Heart left ventricle (tissue), 16 donors: ENCODE measurements around the gene YY1AP1. TPM values are rescaled to one million over a fixed set of nuclear protein-coding genes. Genes with fewer than 3 reads are reported as not detected.

ENCODE experiments used
- ATAC-seq, 4 donors: fragments of 200-7000 bp; cut with Tn5 transposase; one replicate each; pipeline ENCODE4 v1.9.1; 2020 to 2022; ENCODE audit warnings: moderate library complexity in 4 of 4, mild to moderate bottlenecking in 3 of 4, moderate number of reproducible peaks in 1 of 4
- DNase-seq, 5 donors: peaks; one replicate each; pipeline ENCODE4 v3.0.0-alpha.2; 2020
- H3K27ac ChIP-seq, 12 donors: fragments of 200-600 bp; sonication (generic) in 4 of 12; one replicate each; pipeline versions ENCODE4 v1.5.0 to v1.8.0; 2016 to 2022; ENCODE audit warnings: mild to moderate bottlenecking in 2 of 12
- H3K27me3 ChIP-seq, 9 donors: fragments of 200-600 bp; sonication (generic) in 2 of 9; one replicate each; pipeline versions ENCODE4 v1.5.1 to v1.8.0; 2016 to 2022; ENCODE audit warnings: mild to moderate bottlenecking in 3 of 9
- H3K36me3 ChIP-seq, 9 donors: fragments of 200-600 bp; sonication (generic) in 2 of 9; one replicate each; pipeline versions ENCODE4 v1.5.0 to v1.8.0; 2018 to 2022; ENCODE audit warnings: mild to moderate bottlenecking in 2 of 9
- H3K4me1 ChIP-seq, 12 donors: fragments of 200-600 bp; sonication (generic) in 4 of 12; one replicate each; pipeline versions ENCODE4 v1.5.0 to v1.8.0; 2016 to 2022; ENCODE audit warnings: mild to moderate bottlenecking in 3 of 12
- H3K4me3 ChIP-seq, 12 donors: fragments of 200-600 bp; sonication (generic) in 4 of 12; one replicate each; pipeline versions ENCODE4 v1.5.0 to v1.8.0; 2017 to 2022; ENCODE audit warnings: mild to moderate bottlenecking in 9 of 12, moderate library complexity in 4 of 12
- H3K9me3 ChIP-seq, 12 donors: fragments of 200-600 bp; sonication (generic) in 4 of 12; one replicate each; pipeline versions ENCODE4 v1.5.0 to v1.8.0; 2016 to 2022; ENCODE audit warnings: mild to moderate bottlenecking in 1 of 12
- POLR2A ChIP-seq, 2 donors: fragments of 450-650 bp; IDR thresholded peaks; one replicate each; pipeline ENCODE4 v1.6.1; 2017; ENCODE audit warnings: antibody characterized with exemption in 2 of 2, mild to moderate bottlenecking in 2 of 2, moderate library complexity in 2 of 2
- WGBS, 4 donors: extraction: QIAGEN DNeasy Blood & Tissue Kit in 2 of 4; methylation state at CpG; one replicate each; pipeline versions ENCODE4 v1.1.5 to v1.1.7; 2013 to 2018; 5-methylcytosine and 5-hydroxymethylcytosine counted together
- intact Hi-C, 10 donors: fragments of 100-400 bp; cut with DNase I; formaldehyde crosslinking; loops; one replicate each; pipeline versions ENCODE4 v1.11.1 to v1.14.2; 2022
- polyA plus RNA-seq, 2 donors: library from polyadenylated mRNA; stranded (reverse); fragments of 200-250 nt; gene quantifications; one replicate each; pipeline ENCODE4 v1.2.3, GENCODE V29; 2013
- total RNA-seq, 9 donors: library from RNA; depleted of rRNA in 2 of 9; stranded (reverse); fragments of >200 nt in 2 of 9; fragmentation: NEBNext Ultra II Directional in 3 of 9; extraction: Animal tissue kit (Norgen Biotek cat#: 25700) in 3 of 9; gene quantifications; one replicate each; pipeline versions ENCODE4 v1.1.0 to v1.2.4, GENCODE V29; 2016 to 2023
- TF ChIP-seq, protein P1 (sequence below), 12 donors: fragments of 200-600 bp; sonication (generic) in 4 of 12; IDR thresholded peaks; one replicate each; pipeline versions ENCODE4 v1.5.0 to v1.8.0; 2018 to 2022; ENCODE audit warnings: antibody characterized with exemption in 12 of 12, mild to moderate bottlenecking in 5 of 12
- donor health status: ischemic (EF 13 %, LVEDD 7.1; RV severe dilation, severe dysfunction).
- donor health status: healthy with polysubstance abuse.
- donor health status: DM: no; HTN: yes; CAD: no.
- donor health status: DM: no; HTN: no; CAD: no.
- donor health status: ischemic (EF 25% LVEDD 6.9; RV normal size, moderate dysfunction).
- donor health status: ischemic (EF 25% LVEDD 5.7; RV mildly dilated, moderate dysfunction).
- donor health status: healthy.
- donor health status: DM: yes; HTN: yes; CAD: no.
- donor health status: ischemic (EF 35%, LVEDD 5.7; RV mildly dilated, moderate dysfunction).
- donor health status: nonischemic (EF 11% LVEDD 7.7; RV severe dilation, severe dysfunction).
- donor health status: DM: yes; HTN: yes; CAD: no.
- donor health status: PGD.
- donor health status: ischemic (EF 29% LVEDD 5.4; RV normal size, mild dysfunction).
- donor health status: nonischemic (EF 23%, LVEDD 6.1; RV moderate dilation, normal function).

Gene YY1AP1
- total and polyA plus RNA-seq, 11 donors = 23.9 to 124 (median 63.7) TPM

DNA sequence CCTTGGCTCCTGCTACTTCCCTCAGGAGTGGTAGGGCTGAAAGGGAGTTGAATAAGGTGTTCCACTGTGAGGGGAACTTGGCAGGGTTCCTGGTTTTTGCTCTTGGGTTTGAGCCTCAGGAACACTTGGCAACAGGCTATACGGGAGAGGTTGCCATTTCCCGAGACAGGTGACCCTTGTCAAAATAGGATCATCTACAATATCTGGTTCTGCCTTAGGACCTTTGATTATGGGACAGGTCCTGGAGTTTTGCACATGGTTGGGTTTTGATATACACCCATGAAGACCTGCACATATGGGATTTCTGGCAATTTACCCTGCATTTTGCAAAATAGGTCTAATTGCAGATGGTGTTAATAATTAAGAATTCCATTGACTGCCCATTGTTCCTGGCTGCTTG, 31.1 kb downstream of the YY1AP1 start:
- Histone ChIP-seq H3K9me3 (no peaks in the 10 kb centered on the region), H3K27ac (no peak overlapping the region), H3K27me3 (no peaks in the 10 kb centered on the region), H3K4me1 (peaks cover 0 to 3% (median 0%) of the 10 kb centered on the region in 12 donors), H3K4me3 (no peak overlapping the region), H3K36me3 (peaks cover 0 to 43% (median 40%) of the 10 kb centered on the region in 9 donors)
- TF ChIP-seq, protein P1, sequence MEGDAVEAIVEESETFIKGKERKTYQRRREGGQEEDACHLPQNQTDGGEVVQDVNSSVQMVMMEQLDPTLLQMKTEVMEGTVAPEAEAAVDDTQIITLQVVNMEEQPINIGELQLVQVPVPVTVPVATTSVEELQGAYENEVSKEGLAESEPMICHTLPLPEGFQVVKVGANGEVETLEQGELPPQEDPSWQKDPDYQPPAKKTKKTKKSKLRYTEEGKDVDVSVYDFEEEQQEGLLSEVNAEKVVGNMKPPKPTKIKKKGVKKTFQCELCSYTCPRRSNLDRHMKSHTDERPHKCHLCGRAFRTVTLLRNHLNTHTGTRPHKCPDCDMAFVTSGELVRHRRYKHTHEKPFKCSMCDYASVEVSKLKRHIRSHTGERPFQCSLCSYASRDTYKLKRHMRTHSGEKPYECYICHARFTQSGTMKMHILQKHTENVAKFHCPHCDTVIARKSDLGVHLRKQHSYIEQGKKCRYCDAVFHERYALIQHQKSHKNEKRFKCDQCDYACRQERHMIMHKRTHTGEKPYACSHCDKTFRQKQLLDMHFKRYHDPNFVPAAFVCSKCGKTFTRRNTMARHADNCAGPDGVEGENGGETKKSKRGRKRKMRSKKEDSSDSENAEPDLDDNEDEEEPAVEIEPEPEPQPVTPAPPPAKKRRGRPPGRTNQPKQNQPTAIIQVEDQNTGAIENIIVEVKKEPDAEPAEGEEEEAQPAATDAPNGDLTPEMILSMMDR (IDR thresholded peaks at IDR 0.05) = no peak
- no peak for TF ChIP-seq POLR2A (IDR thresholded peaks at IDR 0.05)
- WGBS, 4 donors = 39 to 64% (median 42%) methylated on average over 2 of the region's 2 CpGs
- DNase-seq (no peak), ATAC-seq (peak in 2 of 4 donors; percentile 21 to 29)
- intact Hi-C loops = no loop called here

- 66 to 87% (median 85%) methylated on average over 3 of the region's 3 CpGs for WGBS, 4 donors
These were observed 35.6 kb downstream of the YY1AP1 start for GRCh38 chr1:155652951-155653350.

GRCh38 chr1:155651861-155652661, 36.5 kb downstream of the YY1AP1 start:
- no peak for TF ChIP-seq POLR2A (IDR thresholded peaks at IDR 0.05)
- TF ChIP-seq, protein P1 (IDR thresholded peaks at IDR 0.05) = no peak
- Histone ChIP-seq H3K4me3 (no peak overlapping the region), H3K27me3 (no peaks in the 10 kb centered on the region), H3K9me3 (no peaks in the 10 kb centered on the region), H3K4me1 (peaks cover 0 to 20% (median 0%) of the 10 kb centered on the region in 12 donors), H3K36me3 (no peaks in the 10 kb centered on the region), H3K27ac (no peak overlapping the region)
- no peak for DNase-seq
- intact Hi-C loops = no loop called here
- no peak for ATAC-seq
- 72 to 82% (median 76%) methylated on average over 3 of the region's 3 CpGs for WGBS, 4 donors

More at GRCh38 chr1:155652951-155653350, 35.6 kb downstream of the YY1AP1 start:
- H3K4me3 ChIP-seq = no peak overlapping the region
- H3K9me3 ChIP-seq = no peaks in the 10 kb centered on the region
- no peak for TF ChIP-seq POLR2A (IDR thresholded peaks at IDR 0.05)
- TF ChIP-seq, protein P1 (IDR thresholded peaks at IDR 0.05) = no peak
- intact Hi-C loops = no loop called here
- H3K36me3 ChIP-seq = no peaks in the 10 kb centered on the region
- H3K27me3 ChIP-seq = no peaks in the 10 kb centered on the region
- H3K4me1 ChIP-seq = peaks cover 0 to 20% (median 0%) of the 10 kb centered on the region in 12 donors
- no peak for ATAC-seq
- no peak for DNase-seq
- H3K27ac ChIP-seq = no peak overlapping the region

- TF ChIP-seq, protein P1 (IDR thresholded peaks at IDR 0.05) = no peak
- no peak for TF ChIP-seq POLR2A (IDR thresholded peaks at IDR 0.05)
- Histone ChIP-seq H3K36me3 (no peaks in the 10 kb centered on the region), H3K27me3 (no peaks in the 10 kb centered on the region), H3K4me1 (peaks cover 0 to 28% (median 1%) of the 10 kb centered on the region in 12 donors), H3K27ac (no peak overlapping the region), H3K4me3 (no peak overlapping the region), H3K9me3 (no peaks in the 10 kb centered on the region)
- intact Hi-C loops = no loop called here
- WGBS, 4 donors = 92 to 94% (median 92%) methylated on average over 7 of the region's 7 CpGs
- no peak for ATAC-seq
- DNase-seq = no peak
These were observed 38.3 kb downstream of the YY1AP1 start for GRCh38 chr1:155650231-155650757.
